Measurements from ENCODE around the gene RSRC1.

DNA sequence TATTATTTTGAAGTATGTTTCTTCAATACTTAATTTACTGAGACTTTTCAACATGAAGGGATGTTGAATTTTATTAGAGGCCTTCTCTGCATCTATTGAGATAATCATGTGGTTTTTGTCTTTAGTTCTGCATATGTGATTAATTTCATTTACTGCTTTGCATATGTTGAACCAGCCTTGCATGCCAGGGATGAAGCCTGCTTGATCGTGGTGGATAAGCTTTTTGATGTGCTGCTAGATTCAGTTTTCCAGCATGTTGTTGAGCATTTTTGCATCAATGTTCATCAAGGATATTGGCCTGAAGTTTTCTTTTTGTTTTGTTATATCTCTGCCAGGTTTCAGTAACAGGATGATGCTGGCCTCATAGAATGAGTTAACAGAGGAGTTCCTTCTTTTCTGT lies 134.4 kb downstream of the RSRC1 start:
- TF ChIP-seq, protein P1, sequence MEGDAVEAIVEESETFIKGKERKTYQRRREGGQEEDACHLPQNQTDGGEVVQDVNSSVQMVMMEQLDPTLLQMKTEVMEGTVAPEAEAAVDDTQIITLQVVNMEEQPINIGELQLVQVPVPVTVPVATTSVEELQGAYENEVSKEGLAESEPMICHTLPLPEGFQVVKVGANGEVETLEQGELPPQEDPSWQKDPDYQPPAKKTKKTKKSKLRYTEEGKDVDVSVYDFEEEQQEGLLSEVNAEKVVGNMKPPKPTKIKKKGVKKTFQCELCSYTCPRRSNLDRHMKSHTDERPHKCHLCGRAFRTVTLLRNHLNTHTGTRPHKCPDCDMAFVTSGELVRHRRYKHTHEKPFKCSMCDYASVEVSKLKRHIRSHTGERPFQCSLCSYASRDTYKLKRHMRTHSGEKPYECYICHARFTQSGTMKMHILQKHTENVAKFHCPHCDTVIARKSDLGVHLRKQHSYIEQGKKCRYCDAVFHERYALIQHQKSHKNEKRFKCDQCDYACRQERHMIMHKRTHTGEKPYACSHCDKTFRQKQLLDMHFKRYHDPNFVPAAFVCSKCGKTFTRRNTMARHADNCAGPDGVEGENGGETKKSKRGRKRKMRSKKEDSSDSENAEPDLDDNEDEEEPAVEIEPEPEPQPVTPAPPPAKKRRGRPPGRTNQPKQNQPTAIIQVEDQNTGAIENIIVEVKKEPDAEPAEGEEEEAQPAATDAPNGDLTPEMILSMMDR (IDR thresholded peaks at IDR 0.05 in 8 of 11, conservative IDR thresholded peaks at IDR 0.05 in 3 of 11): no peak
- TF ChIP-seq POLR2A (IDR thresholded peaks at IDR 0.05): no peak
- TF ChIP-seq POLR2AphosphoS5 (IDR thresholded peaks at IDR 0.05): no peak

Data from spleen (tissue), 7 donors.